Measurements from ENCODE around the gene CROCC. TPM values are rescaled to one million over a fixed set of nuclear protein-coding genes. Genes with fewer than 3 reads are reported as not detected.
"Not testable (repeated sequence)": the region's sequence is repeated elsewhere in the genome, so short reads cannot be mapped to it uniquely, and the experiment has no call there.

CROCC gene
- total RNA-seq, 1 donor from 2014 or later = 31.9 TPM

- Histone ChIP-seq H3K36me3 (no peaks in the 10 kb centered on the region), H3K4me1 (no peaks in the 10 kb centered on the region), H3K27ac (no peak overlapping the region), H3K27me3 (no peaks in the 10 kb centered on the region), H3K4me3 (no peak overlapping the region), H3K9me3 (no peaks in the 10 kb centered on the region)
- TF ChIP-seq POLR2A (IDR thresholded peaks at IDR 0.05) (no peak), POLR2AphosphoS5 (IDR thresholded peaks at IDR 0.05; ENCODE audit: insufficient read depth in 1 of 2, low read depth in 1 of 2) (no peak)
- TF ChIP-seq, protein P1, sequence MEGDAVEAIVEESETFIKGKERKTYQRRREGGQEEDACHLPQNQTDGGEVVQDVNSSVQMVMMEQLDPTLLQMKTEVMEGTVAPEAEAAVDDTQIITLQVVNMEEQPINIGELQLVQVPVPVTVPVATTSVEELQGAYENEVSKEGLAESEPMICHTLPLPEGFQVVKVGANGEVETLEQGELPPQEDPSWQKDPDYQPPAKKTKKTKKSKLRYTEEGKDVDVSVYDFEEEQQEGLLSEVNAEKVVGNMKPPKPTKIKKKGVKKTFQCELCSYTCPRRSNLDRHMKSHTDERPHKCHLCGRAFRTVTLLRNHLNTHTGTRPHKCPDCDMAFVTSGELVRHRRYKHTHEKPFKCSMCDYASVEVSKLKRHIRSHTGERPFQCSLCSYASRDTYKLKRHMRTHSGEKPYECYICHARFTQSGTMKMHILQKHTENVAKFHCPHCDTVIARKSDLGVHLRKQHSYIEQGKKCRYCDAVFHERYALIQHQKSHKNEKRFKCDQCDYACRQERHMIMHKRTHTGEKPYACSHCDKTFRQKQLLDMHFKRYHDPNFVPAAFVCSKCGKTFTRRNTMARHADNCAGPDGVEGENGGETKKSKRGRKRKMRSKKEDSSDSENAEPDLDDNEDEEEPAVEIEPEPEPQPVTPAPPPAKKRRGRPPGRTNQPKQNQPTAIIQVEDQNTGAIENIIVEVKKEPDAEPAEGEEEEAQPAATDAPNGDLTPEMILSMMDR (IDR thresholded peaks at IDR 0.05) = no peak
- intact Hi-C loops (cut with DNase I) = no loop called here
- no peak for DNase-seq (ENCODE audit: extremely low spot score in 2 of 2)
Observed at GRCh38 chr1:16882986-16883385, 38.7 kb upstream of the CROCC start.

DNA sequence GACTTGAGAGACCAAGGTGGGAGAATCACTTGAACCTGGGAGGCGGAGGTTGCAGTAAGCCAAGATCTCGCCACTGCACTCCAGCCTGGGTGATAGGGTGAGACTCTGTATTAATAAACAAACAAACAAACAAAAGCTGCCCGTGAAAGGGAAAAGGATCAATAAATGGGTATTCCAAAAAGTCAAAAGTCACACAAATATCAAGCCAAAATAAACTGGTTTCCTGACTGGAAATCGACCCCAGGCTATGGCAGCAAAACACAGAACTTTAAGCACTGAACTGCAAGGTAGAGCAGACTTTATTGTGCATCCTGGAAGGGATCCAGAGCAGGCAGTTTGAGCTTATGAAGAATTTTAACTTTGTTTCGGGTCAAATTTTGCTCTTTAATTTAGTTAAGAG, 37.2 kb upstream of the CROCC start:
- H3K27me3 ChIP-seq; H3K27ac ChIP-seq; H3K4me3 ChIP-seq; H3K9me3 ChIP-seq; H3K36me3 ChIP-seq; intact Hi-C loops (cut with DNase I); H3K4me1 ChIP-seq; DNase-seq (ENCODE audit: extremely low spot score in 2 of 2): not testable (repeated sequence)

DNA sequence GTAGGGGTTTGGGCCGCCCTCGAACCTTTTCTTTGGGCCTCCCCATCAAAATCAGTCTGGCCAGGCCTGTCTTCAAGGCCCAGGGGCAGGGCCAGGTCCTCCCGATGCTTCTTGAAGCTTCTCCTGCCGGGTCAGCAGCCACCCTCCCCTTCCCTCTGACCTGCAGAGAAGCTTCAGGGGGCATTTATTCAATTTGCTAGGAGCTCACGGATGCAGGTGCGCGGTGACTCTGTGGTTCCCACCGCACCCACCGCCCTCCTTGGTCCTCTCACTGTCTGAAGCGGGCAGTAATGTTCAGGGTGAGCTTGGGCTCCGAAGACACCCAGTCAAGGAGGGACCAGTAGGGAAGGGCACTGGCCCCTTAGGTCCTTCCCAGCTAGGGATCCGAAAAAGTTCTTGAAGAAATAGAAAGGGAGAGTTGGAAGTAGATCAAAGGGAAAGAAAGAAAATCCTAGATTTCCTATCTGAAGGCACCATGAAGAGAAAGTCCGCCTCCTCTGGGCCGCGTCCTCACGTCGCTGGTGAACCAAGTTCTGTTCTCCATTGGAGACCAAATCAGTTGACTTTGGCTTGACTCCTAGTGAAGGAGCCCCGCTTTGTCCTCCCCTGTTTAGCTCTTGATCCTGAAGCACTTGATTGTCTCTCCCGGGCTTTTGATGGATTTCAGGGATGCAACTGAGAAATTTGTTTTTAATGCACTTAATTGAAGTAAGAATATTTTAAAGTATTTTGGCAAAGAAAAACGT, 34.7 kb upstream of the CROCC start:
- peaks cover 6% of the 10 kb centered on the region for H3K4me1 ChIP-seq
- no peaks in the 10 kb centered on the region for H3K36me3 ChIP-seq
- H3K9me3 ChIP-seq = no peaks in the 10 kb centered on the region
- no peaks in the 10 kb centered on the region for H3K27me3 ChIP-seq
- intact Hi-C loops (cut with DNase I) = no loop called here
- DNase-seq (ENCODE audit: extremely low spot score in 2 of 2) = no peak
- H3K4me3 ChIP-seq = no peak overlapping the region
- TF ChIP-seq, protein P1 (IDR thresholded peaks at IDR 0.05) = no peak
- no peak for TF ChIP-seq POLR2A (IDR thresholded peaks at IDR 0.05)
- TF ChIP-seq POLR2AphosphoS5 (IDR thresholded peaks at IDR 0.05; ENCODE audit: insufficient read depth in 1 of 2, low read depth in 1 of 2) = no peak
- H3K27ac ChIP-seq = no peak overlapping the region

GRCh38 chr1:16888860-16889816, 32.6 kb upstream of the CROCC start:
- H3K36me3 ChIP-seq = no peaks in the 10 kb centered on the region
- peak overlapping the region; percentile 92 for H3K27ac ChIP-seq
- no peaks in the 10 kb centered on the region for H3K9me3 ChIP-seq
- peaks cover 6% of the 10 kb centered on the region for H3K4me1 ChIP-seq
- H3K4me3 ChIP-seq = peak overlapping the region; percentile 54 to 55
- intact Hi-C loops (cut with DNase I) = no loop called here
- H3K27me3 ChIP-seq = no peaks in the 10 kb centered on the region
- DNase-seq (ENCODE audit: extremely low spot score in 2 of 2) = no peak
- TF ChIP-seq POLR2AphosphoS5 (IDR thresholded peaks at IDR 0.05; ENCODE audit: insufficient read depth in 1 of 2, low read depth in 1 of 2) (peak; percentile 57 to 65), POLR2A (IDR thresholded peaks at IDR 0.05) (no peak)
- TF ChIP-seq, protein P1 (IDR thresholded peaks at IDR 0.05) = peak in 1 of 3 experiments; percentile 64

DNA sequence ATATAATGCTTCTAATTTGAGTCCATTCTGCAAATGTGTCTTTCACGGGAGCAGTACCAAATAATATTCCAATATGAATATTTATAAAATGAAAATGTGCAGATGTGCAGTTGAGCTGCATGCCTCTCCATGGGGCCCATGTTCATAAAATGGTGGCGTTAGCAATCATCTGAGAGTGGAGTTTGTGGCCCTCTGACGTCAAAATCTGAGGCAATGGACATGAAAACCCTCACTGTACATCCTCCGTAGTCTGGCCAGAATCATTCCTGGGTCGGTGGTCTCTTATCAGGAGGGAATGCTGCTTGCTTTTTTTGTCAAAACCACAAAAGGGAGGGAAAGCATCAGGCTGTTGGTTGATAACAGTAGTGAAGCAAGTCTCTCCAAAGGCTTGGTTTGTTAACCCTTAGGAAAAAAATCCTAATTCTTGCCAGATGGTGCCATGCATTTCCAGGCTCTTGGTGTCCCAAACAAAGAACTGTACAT, 31.2 kb upstream of the CROCC start:
- H3K4me1 ChIP-seq; H3K27ac ChIP-seq; DNase-seq (ENCODE audit: extremely low spot score in 2 of 2); H3K27me3 ChIP-seq; H3K36me3 ChIP-seq; intact Hi-C loops (cut with DNase I); H3K4me3 ChIP-seq; H3K9me3 ChIP-seq: not testable (repeated sequence)

DNA sequence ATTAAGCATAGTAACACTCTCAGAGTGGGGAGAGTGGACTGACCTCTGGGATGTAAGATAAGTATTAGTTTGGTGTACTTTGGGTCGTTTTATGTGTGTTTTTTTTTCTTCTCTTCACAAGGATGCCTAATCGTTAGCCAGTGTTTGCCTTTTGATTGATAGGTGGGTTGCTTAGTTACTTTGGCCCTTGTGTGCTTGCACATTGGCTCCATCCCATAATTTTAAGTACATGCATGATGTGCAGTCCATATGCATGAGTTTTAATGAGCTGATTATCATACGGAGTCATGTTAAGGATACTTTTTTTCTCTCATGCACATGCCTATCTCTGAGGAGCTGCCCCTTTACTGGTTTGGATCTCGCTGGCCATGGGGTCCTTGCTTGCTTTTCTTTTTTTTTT, 30.7 kb upstream of the CROCC start:
- DNase-seq (ENCODE audit: extremely low spot score in 2 of 2); H3K9me3 ChIP-seq; H3K27me3 ChIP-seq; H3K4me3 ChIP-seq; H3K27ac ChIP-seq; H3K36me3 ChIP-seq; H3K4me1 ChIP-seq; intact Hi-C loops (cut with DNase I): not testable (repeated sequence)

DNA sequence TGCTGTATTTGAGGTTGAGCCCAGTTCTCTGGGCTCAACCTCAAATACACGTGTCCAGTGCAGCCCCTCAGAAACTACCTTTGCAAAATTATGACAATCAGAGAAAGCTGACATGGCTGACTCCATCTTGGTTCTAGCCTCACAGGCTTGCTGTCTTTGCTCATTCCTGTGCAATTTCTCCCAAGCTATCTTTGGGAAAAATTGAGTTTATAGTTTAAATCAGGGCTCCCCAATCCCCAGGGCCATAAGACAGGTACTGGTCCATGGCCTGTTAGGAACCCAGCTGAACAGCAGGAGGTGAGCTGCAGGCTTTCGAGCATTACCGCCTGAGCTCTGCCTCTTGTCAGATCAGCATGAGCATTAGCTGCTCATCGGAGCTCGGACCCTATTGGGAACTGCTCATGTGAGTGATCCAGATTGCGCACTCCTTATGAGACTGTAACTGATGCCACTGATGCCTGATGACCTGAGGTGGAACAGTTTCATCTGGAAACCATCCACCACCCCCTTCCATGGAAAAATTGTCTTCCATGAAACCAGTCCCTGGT, 28.7 kb upstream of the CROCC start:
- peaks cover 14% of the 10 kb centered on the region for H3K4me1 ChIP-seq
- H3K36me3 ChIP-seq; H3K4me3 ChIP-seq; H3K27ac ChIP-seq; intact Hi-C loops (cut with DNase I); DNase-seq (ENCODE audit: extremely low spot score in 2 of 2); H3K9me3 ChIP-seq; H3K27me3 ChIP-seq: not testable (repeated sequence)

- peaks cover 14% of the 10 kb centered on the region for H3K4me1 ChIP-seq
- H3K36me3 ChIP-seq; H3K9me3 ChIP-seq; DNase-seq (ENCODE audit: extremely low spot score in 2 of 2); H3K27me3 ChIP-seq; H3K4me3 ChIP-seq; H3K27ac ChIP-seq; intact Hi-C loops (cut with DNase I): not testable (repeated sequence)
Observed at GRCh38 chr1:16893796-16894195, 27.9 kb upstream of the CROCC start.

DNA sequence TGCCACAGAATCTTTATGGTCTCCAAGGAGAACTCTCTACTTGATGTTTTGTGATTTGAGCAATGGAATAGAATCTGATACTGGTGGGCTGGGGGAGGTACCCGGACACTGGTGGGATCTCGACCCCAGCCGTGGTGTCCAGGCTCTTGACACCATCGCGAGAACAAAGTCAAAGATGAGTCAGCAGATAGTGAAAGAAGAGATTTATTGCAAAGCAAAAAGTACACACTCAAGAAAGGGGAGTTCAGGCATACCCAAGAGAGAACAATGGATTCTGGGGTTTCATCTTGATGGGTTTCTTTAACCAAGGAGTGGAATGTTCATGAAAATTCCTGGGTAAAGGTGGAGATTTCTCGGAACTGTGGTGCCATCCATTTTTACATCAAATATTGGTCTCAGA, 27.4 kb upstream of the CROCC start:
- H3K27ac ChIP-seq; H3K36me3 ChIP-seq; H3K4me3 ChIP-seq; H3K27me3 ChIP-seq; H3K9me3 ChIP-seq; intact Hi-C loops (cut with DNase I); DNase-seq (ENCODE audit: extremely low spot score in 2 of 2): not testable (repeated sequence)
- H3K4me1 ChIP-seq = peaks cover 14% of the 10 kb centered on the region
